Tibial artery (tissue), 4 donors: ENCODE data around the gene SLC34A1.

ENCODE experiments used
- DNase-seq, 2 donors: peaks; one replicate each; pipeline ENCODE4 v3.0.0-alpha.2; 2019
- H3K27ac ChIP-seq, 2 donors: fragments of 200-600 bp; sonication (generic) in 1 of 2; 1 replicate in 1 of 2; 2 replicates in 1 of 2; pipeline ENCODE4 v1.5.1; 2018 to 2019; ENCODE audit warnings: mild to moderate bottlenecking in 1 of 2
- H3K27me3 ChIP-seq, 2 donors: fragments of 200-600 bp; sonication (generic) in 1 of 2; one replicate each; pipeline versions ENCODE4 v1.5.1 to v1.6.0; 2016 to 2019
- H3K36me3 ChIP-seq, 3 donors: fragments of 200-600 bp; sonication (generic) in 2 of 3; one replicate each; pipeline ENCODE4 v1.5.1; 2016 to 2019; ENCODE audit warnings: mild to moderate bottlenecking in 2 of 3
- H3K4me1 ChIP-seq, 4 donors: fragments of 200-600 bp; sonication (generic) in 2 of 4; 1 replicate in 3 of 4; 2 replicates in 1 of 4; pipeline ENCODE4 v1.5.1; 2016 to 2019
- H3K4me3 ChIP-seq, 2 donors: fragments of 200-600 bp; sonication (generic) in 1 of 2; 1 replicate in 1 of 2; 2 replicates in 1 of 2; pipeline ENCODE4 v1.5.1; 2018 to 2019; ENCODE audit warnings: mild to moderate bottlenecking in 2 of 2
- H3K9me3 ChIP-seq, 3 donors: fragments of 200-600 bp; sonication (generic) in 1 of 3; one replicate each; pipeline ENCODE4 v1.5.1; 2016 to 2019
- CTCF ChIP-seq, 2 experiments: fragments of 200-600 bp in 1 of 2; fragments of 450-650 bp in 1 of 2; IDR thresholded peaks; one replicate each; pipeline ENCODE4 v1.5.1; 2017 to 2019; ENCODE audit warnings: antibody characterized with exemption in 2 of 2, mild to moderate bottlenecking in 1 of 2, moderate library complexity in 1 of 2
- intact Hi-C: fragments of 100-400 bp; cut with DNase I; formaldehyde crosslinking; loops from one replicate; pipeline ENCODE4 v1.15.0; 2023; ENCODE audit warnings: low total_unique reads

Gene SLC34A1

GRCh38 chr5:177393990-177394389 lies 9.8 kb downstream of the SLC34A1 start:
- intact Hi-C loops, result loop anchor here (5.0 kb wide), 1 partner anchor 108 kb away; no protein-coding TSS in a partner anchor
- Histone ChIP-seq H3K36me3 (no peaks in the 10 kb centered on the region), H3K4me3 (no peak overlapping the region), H3K4me1 (peaks cover 0 to 6% (median 0%) of the 10 kb centered on the region in 4 donors), H3K27ac (no peak overlapping the region), H3K9me3 (no peaks in the 10 kb centered on the region), H3K27me3 (peaks cover 0 to 47% of the 10 kb centered on the region in 2 donors)
- no peak for TF ChIP-seq CTCF (IDR thresholded peaks at IDR 0.05)
- DNase-seq, result no peak

- TF ChIP-seq CTCF (IDR thresholded peaks at IDR 0.05), result no peak
- DNase-seq, result no peak
- Histone ChIP-seq H3K27ac (no peak overlapping the region), H3K4me3 (no peak overlapping the region), H3K9me3 (no peaks in the 10 kb centered on the region), H3K4me1 (peaks cover 0 to 9% (median 6%) of the 10 kb centered on the region in 4 donors), H3K27me3 (peaks cover 7 to 57% of the 10 kb centered on the region in 2 donors), H3K36me3 (no peaks in the 10 kb centered on the region)
- intact Hi-C loops, result no loop called here
These were observed 11.8 kb downstream of the SLC34A1 start for GRCh38 chr5:177396078-177396477.

GRCh38 chr5:177396807-177397206 lies 12.6 kb downstream of the SLC34A1 start:
- H3K36me3 ChIP-seq, result no peaks in the 10 kb centered on the region
- no peak overlapping the region for H3K4me3 ChIP-seq
- DNase-seq, result no peak
- H3K27me3 ChIP-seq, result peaks cover 7 to 64% of the 10 kb centered on the region in 2 donors
- H3K9me3 ChIP-seq, result no peaks in the 10 kb centered on the region
- intact Hi-C loops, result no loop called here
- TF ChIP-seq CTCF (IDR thresholded peaks at IDR 0.05), result no peak
- H3K4me1 ChIP-seq, result peaks cover 0 to 9% (median 6%) of the 10 kb centered on the region in 4 donors
- no peak overlapping the region for H3K27ac ChIP-seq

GRCh38 chr5:177397875-177398390 lies 13.7 kb downstream of the SLC34A1 start:
- H3K27me3 ChIP-seq, result peaks cover 7 to 76% of the 10 kb centered on the region in 2 donors
- no peak for DNase-seq
- H3K36me3 ChIP-seq, result no peaks in the 10 kb centered on the region
- H3K4me1 ChIP-seq, result peaks cover 0 to 19% (median 15%) of the 10 kb centered on the region in 4 donors
- no peak overlapping the region for H3K4me3 ChIP-seq
- intact Hi-C loops, result no loop called here
- no peak for TF ChIP-seq CTCF (IDR thresholded peaks at IDR 0.05)
- H3K27ac ChIP-seq, result no peak overlapping the region
- no peaks in the 10 kb centered on the region for H3K9me3 ChIP-seq

DNA sequence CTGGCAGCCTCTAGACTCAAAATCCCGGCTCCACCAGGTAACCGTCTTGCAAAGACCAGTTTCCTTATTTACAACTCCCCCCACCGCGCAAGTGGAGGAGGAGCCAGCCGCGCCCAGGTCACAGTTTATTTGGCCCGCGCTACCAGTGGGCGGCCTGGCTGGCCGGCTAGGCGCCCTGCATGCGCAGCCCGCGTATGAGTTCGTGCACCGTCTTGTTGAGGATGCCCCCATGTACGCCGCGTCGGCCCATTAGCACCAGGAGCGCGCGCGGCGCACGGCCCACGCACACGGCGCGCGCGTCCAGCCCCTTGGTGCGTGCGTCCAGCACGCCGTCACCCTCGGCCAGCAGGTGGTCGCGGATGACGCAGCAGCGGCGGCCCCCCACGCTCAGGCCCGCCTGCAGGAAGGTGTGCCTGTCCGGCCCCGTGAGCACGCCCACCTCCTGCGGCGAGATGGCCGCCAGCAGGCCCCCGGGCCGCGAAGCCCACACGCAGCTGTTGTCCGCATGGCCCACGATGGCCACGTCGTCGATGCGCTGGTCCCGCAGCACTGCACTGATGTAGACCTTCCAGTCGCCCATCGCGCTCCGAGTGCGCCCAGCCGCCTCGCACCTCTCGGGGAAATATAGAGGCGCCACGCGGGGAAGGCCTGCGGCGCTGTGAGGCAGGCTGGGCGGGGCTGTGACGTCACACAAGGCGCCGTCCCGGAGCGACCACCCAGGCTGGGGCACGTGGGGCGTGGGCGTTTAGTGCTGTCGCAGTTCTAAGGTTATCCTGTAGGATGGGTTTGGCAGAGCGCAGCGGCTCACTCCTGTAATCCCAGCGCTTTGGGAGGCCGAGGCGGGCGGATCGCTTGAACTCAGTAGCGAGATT lies 16.0 kb downstream of the SLC34A1 start, which contains the start of gene PFN3:
TSS of gene PFN3 (minus strand) at position 665 of the 872 bp plus-strand sequence. CDS start at position 580, 85 bp downstream.
- H3K4me3 ChIP-seq, result no peak within 1 kb of the TSS
- no peak within 1 kb of the TSS for H3K27ac ChIP-seq
- no peak for DNase-seq
- H3K4me1 ChIP-seq, result peaks cover 0 to 38% (median 34%) of the 10 kb centered on the region in 4 donors
- no peak for TF ChIP-seq CTCF (IDR thresholded peaks at IDR 0.05)
- intact Hi-C loops, result no loop called here
- H3K36me3 ChIP-seq, result no peaks in the 10 kb centered on the region
- H3K9me3 ChIP-seq, result no peaks in the 10 kb centered on the region
- H3K27me3 ChIP-seq, result peaks cover 7 to 95% of the 10 kb centered on the region in 2 donors
